Measurements from ENCODE around the gene KMT2C.

Gene KMT2C

DNA sequence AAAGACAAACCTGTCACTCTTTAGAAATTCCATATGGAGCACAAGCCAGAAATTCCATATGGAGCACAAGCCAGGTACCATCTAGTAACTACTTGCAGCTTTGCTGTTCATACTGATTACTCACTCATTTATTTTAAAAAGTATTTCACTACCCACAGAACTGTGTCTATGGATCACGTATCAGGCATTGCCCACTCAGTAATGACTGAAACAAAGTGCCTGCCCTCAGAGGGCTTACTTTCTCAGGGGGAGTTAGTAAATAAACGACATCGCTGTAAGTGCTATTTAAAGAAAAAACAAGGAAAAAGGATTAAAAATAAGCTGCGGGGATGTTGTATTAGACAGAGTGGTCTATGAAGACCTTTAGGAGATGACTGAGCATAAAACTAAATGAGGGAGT lies 239.4 kb downstream of the KMT2C start (continued):
- TF ChIP-seq, protein P1, sequence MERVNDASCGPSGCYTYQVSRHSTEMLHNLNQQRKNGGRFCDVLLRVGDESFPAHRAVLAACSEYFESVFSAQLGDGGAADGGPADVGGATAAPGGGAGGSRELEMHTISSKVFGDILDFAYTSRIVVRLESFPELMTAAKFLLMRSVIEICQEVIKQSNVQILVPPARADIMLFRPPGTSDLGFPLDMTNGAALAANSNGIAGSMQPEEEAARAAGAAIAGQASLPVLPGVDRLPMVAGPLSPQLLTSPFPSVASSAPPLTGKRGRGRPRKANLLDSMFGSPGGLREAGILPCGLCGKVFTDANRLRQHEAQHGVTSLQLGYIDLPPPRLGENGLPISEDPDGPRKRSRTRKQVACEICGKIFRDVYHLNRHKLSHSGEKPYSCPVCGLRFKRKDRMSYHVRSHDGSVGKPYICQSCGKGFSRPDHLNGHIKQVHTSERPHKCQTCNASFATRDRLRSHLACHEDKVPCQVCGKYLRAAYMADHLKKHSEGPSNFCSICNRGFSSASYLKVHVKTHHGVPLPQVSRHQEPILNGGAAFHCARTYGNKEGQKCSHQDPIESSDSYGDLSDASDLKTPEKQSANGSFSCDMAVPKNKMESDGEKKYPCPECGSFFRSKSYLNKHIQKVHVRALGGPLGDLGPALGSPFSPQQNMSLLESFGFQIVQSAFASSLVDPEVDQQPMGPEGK (CRISPR knock-in tag; IDR thresholded peaks at IDR 0.05; ENCODE audit: borderline replicate concordance) = no peak
- no peak for TF ChIP-seq BACH2 (CRISPR knock-in tag; IDR thresholded peaks at IDR 0.05; ENCODE audit: borderline replicate concordance)

DNA sequence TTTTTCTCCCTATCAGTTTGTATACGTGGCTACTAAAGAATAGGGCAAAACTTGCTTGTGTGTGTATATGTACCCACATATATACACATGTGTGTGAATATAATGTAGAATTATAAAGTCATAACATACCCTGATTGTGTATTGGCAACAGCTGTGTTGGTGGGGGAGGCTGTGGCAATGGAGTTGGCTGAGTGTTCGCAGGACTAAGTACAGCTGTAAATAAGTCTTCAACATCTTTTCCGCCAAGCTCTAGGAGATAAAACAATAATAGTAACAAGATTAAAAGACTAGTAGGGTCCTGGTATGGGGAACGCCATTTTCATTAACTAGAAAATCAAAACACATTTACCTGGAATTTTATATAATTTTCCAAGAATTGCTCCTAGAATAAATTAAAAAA lies 241.9 kb downstream of the KMT2C start:
- TF ChIP-seq TOX (CRISPR knock-in tag; IDR thresholded peaks at IDR 0.05; ENCODE audit: borderline replicate concordance) (no peak), GLIS3 (CRISPR knock-in tag; IDR thresholded peaks at IDR 0.05) (no peak), ZFP3 (CRISPR knock-in tag; IDR thresholded peaks at IDR 0.05) (no peak), ZNF8 (CRISPR knock-in tag; IDR thresholded peaks at IDR 0.05) (no peak), CSDC2 (CRISPR knock-in tag; IDR thresholded peaks at IDR 0.05) (no peak), ESRRG (CRISPR knock-in tag; IDR thresholded peaks at IDR 0.05) (no peak)
- TF ChIP-seq, protein P2, sequence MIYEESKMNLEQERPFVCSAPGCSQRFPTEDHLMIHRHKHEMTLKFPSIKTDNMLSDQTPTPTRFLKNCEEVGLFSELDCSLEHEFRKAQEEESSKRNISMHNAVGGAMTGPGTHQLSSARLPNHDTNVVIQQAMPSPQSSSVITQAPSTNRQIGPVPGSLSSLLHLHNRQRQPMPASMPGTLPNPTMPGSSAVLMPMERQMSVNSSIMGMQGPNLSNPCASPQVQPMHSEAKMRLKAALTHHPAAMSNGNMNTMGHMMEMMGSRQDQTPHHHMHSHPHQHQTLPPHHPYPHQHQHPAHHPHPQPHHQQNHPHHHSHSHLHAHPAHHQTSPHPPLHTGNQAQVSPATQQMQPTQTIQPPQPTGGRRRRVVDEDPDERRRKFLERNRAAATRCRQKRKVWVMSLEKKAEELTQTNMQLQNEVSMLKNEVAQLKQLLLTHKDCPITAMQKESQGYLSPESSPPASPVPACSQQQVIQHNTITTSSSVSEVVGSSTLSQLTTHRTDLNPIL (CRISPR knock-in tag; IDR thresholded peaks at IDR 0.05; ENCODE audit: low read depth) = no peak
- TF ChIP-seq, protein P3, sequence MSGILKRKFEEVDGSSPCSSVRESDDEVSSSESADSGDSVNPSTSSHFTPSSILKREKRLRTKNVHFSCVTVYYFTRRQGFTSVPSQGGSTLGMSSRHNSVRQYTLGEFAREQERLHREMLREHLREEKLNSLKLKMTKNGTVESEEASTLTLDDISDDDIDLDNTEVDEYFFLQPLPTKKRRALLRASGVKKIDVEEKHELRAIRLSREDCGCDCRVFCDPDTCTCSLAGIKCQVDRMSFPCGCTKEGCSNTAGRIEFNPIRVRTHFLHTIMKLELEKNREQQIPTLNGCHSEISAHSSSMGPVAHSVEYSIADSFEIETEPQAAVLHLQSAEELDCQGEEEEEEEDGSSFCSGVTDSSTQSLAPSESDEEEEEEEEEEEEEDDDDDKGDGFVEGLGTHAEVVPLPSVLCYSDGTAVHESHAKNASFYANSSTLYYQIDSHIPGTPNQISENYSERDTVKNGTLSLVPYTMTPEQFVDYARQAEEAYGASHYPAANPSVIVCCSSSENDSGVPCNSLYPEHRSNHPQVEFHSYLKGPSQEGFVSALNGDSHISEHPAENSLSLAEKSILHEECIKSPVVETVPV (CRISPR knock-in tag; IDR thresholded peaks at IDR 0.05) = no peak
- ATAC-seq = no peak

DNA sequence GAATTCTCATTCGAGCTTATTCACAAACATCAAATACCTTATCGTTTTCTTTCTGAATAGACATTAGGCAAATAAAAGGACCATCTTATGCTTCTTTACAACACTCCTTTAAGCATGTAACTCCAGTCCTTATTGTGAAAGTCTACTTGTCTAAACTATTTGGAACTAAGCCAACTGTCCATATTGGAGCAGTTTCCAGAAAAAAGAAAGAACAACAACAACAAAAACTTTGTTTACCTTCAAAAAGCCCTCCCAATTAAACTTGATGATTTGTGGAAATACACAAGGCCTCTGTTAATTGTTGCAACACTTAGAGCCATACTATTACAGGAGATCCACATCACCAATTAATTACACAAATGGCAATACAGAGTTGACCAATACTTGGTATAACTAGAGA lies 246.7 kb downstream of the KMT2C start:
- ATAC-seq = no peak
- TF ChIP-seq ISL1 (CRISPR knock-in tag; IDR thresholded peaks at IDR 0.05) (no peak), ZNF70 (CRISPR knock-in tag; IDR thresholded peaks at IDR 0.05) (no peak), ESRRG (CRISPR knock-in tag; IDR thresholded peaks at IDR 0.05) (no peak), OSR1 (CRISPR knock-in tag; IDR thresholded peaks at IDR 0.05) (no peak), SNAI2 (CRISPR knock-in tag; IDR thresholded peaks at IDR 0.05) (no peak), RARB (CRISPR knock-in tag; IDR thresholded peaks at IDR 0.05) (no peak), ZNF565 (CRISPR knock-in tag; conservative IDR thresholded peaks at IDR 0.05; ENCODE audit: low read depth) (no peak), ZFP3 (CRISPR knock-in tag; IDR thresholded peaks at IDR 0.05) (no peak), PPARA (CRISPR knock-in tag; IDR thresholded peaks at IDR 0.05; ENCODE audit: borderline replicate concordance) (no peak), CSDC2 (CRISPR knock-in tag; IDR thresholded peaks at IDR 0.05) (no peak), ARNTL (CRISPR knock-in tag; IDR thresholded peaks at IDR 0.05; ENCODE audit: borderline replicate concordance, low read depth) (no peak)
- TF ChIP-seq, protein P4, sequence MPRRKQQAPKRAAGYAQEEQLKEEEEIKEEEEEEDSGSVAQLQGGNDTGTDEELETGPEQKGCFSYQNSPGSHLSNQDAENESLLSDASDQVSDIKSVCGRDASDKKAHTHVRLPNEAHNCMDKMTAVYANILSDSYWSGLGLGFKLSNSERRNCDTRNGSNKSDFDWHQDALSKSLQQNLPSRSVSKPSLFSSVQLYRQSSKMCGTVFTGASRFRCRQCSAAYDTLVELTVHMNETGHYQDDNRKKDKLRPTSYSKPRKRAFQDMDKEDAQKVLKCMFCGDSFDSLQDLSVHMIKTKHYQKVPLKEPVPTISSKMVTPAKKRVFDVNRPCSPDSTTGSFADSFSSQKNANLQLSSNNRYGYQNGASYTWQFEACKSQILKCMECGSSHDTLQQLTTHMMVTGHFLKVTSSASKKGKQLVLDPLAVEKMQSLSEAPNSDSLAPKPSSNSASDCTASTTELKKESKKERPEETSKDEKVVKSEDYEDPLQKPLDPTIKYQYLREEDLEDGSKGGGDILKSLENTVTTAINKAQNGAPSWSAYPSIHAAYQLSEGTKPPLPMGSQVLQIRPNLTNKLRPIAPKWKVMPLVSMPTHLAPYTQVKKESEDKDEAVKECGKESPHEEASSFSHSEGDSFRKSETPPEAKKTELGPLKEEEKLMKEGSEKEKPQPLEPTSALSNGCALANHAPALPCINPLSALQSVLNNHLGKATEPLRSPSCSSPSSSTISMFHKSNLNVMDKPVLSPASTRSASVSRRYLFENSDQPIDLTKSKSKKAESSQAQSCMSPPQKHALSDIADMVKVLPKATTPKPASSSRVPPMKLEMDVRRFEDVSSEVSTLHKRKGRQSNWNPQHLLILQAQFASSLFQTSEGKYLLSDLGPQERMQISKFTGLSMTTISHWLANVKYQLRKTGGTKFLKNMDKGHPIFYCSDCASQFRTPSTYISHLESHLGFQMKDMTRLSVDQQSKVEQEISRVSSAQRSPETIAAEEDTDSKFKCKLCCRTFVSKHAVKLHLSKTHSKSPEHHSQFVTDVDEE (CRISPR knock-in tag; IDR thresholded peaks at IDR 0.05) = no peak
- TF ChIP-seq, protein P3 (CRISPR knock-in tag; IDR thresholded peaks at IDR 0.05) = no peak
- TF ChIP-seq, protein P2 (CRISPR knock-in tag; IDR thresholded peaks at IDR 0.05; ENCODE audit: low read depth) = no peak
- TF ChIP-seq, protein P1 (CRISPR knock-in tag; IDR thresholded peaks at IDR 0.05; ENCODE audit: borderline replicate concordance) = no peak
